Anterior cingulate cortex (tissue), 58 donors: ENCODE data around the gene RFX5.
A peak's percentile ranks its signal among the peaks of the same experiment; 100 is the strongest.

Source experiments
- DNase-seq, 58 donors: peaks; one replicate each; lab custom pipeline; 2025; lab: John Stamatoyannopoulos, UW

The RFX5 gene

DNA sequence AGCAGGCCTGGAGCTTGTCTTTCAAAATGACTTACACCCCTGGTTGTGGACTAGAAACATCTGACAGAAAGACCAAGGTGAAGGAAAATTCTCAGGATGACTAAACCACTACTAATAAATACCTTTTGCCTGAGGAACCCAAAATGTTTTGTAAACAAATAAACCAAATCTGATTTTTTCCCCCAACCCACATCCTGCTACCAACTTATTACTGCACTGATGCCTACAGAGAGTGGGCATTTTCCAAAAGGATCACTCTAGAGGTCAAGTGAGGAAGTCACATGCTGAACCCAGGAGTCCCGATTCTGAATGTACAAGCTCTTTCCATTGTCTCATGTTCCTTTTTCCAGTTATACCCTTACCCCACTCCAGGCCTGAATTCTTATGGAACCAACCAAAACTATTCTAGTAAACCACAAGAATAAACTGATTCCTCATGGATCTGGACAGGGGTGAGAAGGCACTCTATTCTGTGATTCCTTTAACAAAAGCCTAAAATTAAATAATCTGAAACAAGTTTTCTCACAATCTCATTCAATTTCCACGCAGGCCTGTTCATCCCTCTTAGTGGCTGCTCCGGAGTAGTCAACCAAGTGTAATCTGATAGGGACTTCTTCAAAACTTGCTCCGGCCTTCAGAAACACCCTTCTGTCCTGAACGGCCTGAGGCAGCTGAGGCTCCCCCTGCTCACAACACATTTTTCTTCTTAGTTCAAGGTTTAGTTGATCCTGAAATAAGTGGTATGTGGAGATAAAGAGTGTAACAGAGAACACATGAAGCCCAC lies 21.2 kb downstream of the RFX5 start:
- DNase-seq: no peak

DNA sequence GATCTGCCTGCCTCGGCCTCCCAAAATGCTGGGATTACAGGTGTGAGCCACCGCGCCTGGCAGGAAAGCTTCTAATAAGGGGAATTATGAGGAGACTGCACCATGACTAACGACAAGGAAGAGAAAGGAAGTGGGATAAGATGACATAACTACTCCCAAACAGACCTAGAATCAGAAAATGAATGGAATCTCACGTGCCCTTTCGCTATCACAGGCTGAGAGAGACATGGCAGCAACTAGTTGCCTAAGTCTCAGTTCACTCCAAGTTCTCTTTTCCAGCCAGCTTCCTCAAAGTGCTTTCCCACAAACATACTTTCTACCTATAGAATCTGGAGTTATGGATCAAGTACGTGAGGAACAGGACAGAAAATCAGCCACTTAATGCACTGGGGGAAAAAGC lies 21.8 kb downstream of the RFX5 start:
- DNase-seq: no peak

DNA sequence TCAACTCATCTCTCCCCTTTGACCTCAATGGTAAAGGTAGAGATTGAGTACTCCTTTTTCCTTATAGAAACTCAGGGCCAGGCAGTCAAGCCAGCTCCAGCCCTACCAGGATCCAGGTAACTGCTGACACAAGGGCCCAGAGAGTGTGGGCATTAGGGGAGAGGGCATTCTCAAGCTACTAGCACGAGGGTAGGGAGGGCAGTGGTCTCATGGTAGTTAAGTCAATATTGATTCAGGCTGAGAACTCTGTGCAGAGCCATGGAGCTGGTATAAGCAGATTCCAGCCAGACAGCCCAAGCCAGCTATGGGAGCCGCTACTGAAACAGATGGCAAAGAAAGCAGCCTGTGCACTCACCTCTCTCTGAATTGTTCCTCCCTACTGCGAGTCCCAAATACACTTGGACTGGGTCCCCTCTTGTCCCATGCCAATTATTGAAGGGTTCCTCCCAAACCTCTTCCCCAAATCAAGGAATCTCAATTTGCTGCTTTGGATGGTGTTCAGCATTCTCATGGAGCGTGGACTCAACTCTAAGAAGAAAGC lies 22.6 kb downstream of the RFX5 start:
- DNase-seq: no peak

DNA sequence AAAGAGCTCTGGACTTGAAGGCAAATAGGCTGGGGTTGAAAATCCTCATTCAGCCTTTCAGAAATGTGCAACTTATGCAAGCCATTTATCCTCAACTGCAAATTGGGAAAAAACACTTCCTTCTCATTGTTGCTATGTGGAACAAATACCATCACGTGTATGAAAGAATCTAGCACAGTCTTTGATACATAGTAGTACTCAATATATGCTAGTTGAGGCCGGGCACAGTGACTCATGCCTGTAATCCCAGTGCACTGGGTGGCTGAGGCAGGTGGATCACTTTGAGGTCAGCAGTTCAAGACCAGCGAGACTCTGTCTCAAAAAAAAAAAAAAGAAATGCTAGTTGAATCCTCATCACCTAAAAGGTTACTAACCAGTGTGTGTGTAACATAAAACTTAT lies 28.1 kb downstream of the RFX5 start:
- no peak for DNase-seq

DNA sequence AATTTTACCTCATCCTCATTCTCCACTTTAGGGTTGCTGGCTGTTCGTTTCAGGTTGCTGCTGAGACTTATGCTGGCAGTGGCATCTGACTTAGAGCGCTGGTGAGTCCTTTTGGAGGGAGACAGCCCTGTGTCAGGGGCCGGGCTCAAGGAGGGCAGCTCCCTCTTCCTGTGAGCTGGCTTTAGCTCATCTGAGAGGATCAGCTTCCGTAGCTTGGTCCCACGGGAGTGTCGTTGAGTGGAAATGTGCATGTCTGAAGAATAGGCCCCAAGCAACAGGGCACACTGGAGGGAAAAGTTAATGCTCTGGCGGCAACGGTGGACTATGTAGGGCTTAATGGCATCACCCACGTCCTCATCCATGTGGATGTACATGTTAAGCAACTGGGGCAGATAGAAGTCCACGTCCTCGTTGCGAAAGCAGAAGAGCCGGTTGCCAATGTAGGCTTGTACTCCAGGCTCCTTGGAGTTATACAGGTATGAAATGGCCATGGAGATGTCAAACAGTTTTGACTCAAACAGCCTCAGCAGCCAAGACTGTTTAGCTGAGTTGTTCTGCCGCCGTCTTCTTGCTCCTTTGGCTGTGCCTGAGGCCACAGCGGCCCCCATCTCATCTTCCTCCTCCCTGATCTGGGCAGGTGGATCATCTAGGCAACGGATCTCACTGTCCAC lies 31.4 kb downstream of the RFX5 start:
- no peak for DNase-seq

DNA sequence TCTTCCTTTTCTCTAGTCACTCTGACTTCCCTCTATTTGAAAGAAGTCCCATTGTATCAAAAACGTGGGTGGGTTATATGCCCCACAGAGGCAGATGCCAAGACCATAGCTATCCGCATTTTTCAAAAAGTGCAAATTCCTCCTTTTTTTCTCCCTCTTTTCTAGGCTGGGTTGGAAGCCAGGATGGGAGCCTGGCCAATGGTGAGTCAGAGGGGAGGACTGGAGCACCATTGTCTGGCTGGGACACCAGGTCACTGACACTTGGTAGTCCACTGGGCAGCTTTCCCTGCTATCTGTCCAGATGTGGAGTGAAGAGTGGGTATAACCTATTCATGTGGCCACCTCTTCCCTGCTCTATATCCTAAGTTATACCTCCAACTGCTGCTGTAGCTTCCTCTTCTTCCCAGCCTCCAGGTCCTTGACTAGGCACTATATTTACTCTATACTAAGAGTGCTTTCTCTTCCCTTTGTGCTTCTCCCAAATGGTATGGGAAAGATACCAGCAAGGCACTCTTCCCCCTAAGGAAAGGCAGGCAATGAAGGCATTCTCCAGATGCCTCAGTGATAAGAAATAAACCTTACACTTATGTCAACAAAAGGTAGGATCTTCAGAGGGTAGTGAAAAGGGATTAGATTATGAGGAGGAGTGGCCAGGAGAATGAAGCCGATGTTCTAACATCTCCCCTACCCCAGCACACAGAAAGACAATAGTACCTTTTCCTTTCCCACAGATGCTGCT lies 32.7 kb downstream of the RFX5 start:
- DNase-seq: peak in 54 of 58 donors; percentile 24 to 92 (median 77)

DNA sequence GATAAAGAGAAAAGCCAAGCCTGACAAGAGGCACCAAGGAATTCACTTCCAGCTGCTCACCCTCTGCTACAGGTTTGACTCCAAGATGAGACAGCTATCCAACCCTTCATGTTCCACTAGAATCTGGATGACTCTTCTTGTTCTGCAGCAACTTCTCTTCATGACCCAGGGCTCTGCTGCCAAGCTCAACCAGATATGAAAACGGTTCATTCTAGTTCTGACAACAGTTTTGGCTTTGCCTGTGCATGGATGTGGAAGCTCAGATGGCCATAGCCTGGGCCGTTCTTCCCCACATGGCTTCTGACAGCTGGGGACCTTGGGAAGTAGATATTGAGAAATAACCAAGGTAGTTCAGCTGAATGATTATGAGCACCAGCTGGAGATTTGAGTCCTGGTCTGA lies 33.6 kb downstream of the RFX5 start:
- peak in 3 of 58 donors; percentile 31 to 37 (median 32) for DNase-seq

DNA sequence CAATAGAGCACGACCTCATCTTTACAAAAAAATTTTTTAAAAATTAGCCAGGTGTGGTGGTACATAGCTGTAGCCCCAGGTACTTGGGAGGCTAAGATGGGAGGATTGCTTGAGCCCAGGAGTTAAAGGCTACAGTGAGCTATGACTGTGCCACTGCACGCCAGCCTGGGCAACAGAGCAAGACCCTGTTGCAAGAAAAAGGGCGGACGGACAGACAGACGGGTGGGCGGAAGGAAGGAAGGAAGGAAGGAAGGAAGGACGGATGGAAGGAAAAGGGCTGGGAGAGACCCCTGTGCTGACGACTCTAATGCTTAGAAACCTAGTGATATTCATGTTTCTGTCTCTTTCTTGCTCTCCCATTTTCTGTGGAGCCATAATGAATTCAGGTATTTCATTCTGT lies 34.2 kb downstream of the RFX5 start:
- no peak for DNase-seq

DNA sequence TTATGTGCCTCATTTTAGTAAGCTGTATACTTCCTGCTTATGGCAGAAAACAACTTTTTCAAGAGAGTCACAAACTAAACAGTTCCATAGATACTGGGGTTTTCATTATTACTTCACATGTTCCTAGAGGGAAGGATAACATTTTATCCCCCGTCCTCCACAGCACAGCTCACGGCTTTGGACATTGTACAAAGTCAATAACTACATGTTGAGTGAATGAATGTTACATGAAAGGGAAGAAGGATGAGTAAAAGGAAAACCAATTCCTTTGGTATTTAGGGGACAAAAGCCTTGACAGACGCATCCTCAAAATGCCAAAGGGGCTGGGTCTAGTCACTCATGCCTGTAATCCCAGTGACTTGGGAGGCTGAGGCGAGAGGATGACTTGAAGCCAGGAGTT lies 34.6 kb downstream of the RFX5 start:
- DNase-seq: no peak

DNA sequence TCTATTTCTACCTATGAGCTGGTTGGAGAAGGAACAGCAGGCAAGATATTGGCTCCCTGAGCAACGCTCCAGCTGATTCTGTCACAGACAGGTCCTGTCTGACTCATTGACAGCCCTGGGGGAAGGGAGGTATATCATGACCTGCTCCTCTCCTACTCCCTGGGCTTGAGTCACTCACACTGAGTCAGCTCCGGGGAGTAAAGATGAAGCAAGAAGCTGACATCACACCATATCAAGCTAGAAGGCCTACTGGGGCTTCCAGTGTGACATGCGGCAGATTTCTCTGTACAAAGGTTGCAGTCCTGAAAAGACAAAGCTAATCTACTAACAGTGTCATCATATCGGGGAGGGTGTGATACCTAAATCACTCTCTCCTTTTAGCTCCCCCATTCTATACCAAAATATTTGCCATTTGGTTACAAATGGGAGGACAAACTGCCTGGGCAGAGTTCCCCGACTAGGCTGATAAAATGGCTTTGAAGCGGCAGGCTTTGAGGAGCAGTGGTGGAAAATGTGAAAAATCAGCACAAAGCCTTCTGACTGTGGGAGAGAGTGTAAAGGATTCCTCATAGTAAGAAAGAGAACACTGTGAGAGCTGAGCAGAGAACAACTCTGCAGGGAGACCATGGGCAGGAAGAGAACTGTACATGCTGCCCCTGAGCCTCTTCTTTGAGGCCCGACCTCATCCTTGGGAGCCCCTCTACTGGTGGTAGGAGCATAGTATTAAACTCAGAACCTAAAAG lies 35.3 kb downstream of the RFX5 start:
- peak in 33 of 58 donors; percentile 11 to 75 (median 39) for DNase-seq

DNA sequence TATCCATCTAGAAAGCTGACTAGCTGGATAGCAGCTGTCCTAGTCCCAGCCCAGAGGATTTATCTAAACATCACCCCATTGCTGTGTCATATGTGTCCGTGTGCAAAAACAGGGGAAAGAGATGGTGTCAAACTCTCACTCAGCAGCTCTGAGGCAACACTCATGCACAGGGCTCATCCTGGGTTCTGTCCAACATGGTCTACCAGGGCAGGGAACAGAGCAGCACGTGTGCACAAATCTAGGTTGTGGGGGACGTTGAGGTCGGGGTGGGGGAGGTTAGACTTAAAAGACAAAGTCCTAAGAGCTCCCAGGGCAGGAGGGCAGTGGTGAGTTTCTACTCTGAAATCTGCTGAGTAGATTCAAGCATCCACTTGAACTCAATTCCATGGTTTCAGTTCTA lies 36.0 kb downstream of the RFX5 start:
- no peak for DNase-seq

DNA sequence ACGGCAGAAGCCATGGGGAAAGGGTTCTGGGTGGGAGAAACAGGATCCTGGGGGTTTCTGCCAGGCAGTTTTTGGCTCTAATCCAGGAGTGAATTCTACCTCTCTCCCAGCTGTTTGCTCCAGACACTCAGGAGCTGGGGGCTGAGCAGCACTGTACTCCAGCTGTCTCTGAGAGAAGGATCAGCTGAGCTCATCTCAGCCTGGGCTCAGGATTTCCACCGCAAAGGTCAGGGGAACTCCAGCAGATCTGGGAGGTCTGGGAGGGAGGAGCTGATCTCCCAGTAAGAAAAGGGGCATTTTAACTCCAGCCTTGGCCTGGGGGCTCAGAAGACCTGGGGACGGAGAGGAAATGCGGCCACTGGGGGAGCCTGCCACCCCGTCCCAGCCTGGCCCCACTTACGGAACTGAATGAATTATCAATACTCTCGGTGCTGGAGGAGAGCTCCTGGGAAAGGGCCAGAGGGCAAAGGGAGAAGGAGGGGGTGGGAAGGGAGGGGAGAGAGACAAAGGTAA lies 37.2 kb downstream of the RFX5 start:
- no peak for DNase-seq

DNA sequence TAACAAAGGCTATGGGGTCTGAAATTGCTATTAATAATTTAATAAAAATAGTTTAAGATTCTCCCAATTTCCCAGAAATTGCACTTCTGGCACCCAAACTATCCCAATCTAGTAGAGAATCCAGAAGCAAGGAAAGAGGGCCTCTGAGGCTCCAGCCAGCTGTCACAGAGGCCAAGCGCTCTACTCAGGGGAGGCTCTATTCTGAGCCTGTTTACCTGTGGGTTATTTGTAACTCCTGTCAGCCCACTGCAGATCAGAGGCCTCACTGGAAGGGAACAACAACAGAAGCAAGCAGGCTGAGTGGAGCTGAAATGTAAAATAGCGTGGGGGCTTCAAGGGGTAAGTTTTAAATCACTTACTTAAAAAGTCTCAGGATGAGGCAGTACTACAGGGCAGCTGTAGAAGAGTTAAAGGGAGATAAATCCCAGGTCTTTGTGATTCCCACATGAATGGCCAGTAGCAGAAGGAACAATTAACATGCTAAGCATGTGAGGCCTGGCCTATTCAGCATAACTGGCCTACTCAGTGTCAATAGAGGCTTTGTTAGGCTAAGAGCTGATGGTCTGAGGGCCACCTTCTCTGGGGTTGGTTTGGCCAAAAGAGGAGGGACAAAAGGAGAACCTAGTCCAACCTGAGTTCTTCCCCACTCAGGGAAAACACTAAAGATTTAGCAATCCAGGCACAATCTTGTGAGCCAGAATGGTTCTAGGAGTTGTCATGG lies 52.1 kb downstream of the RFX5 start:
- DNase-seq: peak in 37 of 58 donors; percentile 7 to 87 (median 39)

DNA sequence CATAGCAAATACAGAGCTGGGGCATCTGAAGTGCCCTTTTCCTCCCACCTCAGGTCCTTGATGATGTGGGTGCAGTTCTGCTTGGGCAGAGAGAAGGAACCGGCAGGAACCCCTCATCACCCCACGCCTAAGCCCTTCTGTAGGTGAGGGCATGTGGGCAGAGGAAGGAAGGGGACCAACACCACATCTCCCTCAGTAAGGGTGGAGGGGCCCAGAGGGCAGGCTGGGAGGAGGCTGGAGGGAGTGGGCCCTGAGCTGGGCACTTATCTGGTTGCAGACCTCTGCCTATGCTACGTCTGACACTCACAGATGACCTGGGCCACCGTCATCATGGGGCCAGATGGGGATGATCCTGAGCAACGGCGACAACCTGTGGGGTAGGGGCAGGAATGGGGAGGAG lies 54.0 kb downstream of the RFX5 start:
- DNase-seq: no peak

DNA sequence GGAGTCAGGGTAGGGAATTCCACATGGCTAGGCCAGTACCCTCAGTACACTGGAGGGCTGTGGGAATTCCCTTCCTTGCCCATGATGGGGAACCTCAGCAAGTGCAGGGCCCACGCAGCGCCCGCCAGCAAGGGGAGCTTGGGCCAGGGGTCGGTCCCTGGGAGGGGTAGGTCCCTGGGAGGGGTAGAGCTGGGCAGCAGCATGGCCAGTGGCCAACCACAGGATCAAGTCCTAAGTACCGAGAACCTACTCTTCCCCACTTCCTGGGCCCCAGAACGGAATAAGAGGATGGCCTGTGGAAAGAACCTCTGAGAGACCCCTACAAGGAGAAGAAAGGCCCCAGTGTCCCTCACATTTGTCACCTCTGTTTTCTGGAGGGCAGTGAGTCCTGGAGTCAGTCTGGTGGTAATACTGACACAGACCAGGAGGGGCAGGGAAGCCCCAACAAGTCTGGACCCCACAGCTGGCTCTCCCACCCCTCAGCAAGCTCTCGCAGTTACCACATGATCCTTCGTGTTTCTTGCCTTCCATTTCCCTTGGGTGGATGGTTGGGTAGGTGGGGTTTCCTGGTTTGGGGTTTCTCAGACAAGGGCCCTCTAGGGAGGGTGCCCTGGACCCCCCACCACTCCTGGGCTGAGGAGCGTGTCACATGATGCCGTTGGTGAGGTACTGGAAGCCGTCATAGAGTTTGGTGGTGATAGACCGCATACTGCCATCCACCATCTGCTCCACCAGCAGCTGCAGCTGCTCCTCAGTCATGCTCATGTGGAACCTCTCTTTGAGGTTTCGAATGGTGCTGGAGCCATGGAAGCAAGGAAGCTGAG lies 54.6 kb downstream of the RFX5 start:
- DNase-seq: peak in 2 of 58 donors; percentile 10 to 11

DNA sequence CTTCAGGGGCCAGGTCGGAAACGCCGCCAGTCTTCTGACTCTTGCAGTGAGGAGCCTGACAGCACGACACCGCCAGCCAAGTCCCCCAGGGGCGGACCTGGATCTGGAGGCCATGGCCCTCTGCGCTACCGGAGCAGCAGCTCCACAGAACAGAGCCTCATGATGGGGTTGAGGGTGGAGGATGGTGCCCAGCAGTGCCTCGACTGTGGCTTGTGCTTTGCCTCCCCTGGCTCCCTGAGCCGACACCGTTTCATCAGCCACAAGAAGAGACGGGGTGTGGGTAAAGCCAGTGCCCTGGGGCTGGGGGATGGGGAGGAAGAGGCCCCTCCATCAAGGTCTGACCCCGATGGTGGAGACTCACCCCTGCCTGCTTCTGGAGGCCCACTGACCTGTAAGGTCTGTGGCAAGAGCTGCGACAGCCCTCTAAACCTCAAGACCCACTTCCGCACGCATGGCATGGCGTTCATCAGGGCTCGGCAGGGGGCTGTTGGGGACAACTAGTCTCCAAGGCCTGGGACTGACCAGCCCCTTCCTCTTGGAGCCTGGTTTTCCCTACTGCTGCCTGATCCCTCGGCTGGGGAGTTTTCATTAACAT lies 56.2 kb downstream of the RFX5 start:
- no peak for DNase-seq
